ENCODE results near the gene NXNL2.

Gene NXNL2

GRCh38 chr9:88572684-88573083 is 37.7 kb downstream of the NXNL2 start:
- ATAC-seq (replicated peaks; ENCODE audit: extremely low read depth, poor library complexity, severe bottlenecking): no peak
- H3K27me3 Mint-ChIP-seq: peaks cover 28% of the 10 kb centered on the region
- no peaks in the 10 kb centered on the region for H3K9me3 Mint-ChIP-seq
- H3K4me1 Mint-ChIP-seq: no peaks in the 10 kb centered on the region
- no peak overlapping the region for H3K4me3 Mint-ChIP-seq
- no peaks in the 10 kb centered on the region for H3K36me3 Mint-ChIP-seq (ENCODE audit: insufficient read depth)
- no peak overlapping the region for H3K27ac Mint-ChIP-seq (ENCODE audit: low read depth)
- DNase-seq (ENCODE audit: low spot score in 2 of 2): no peak

GRCh38 chr9:88574953-88575352 is 40.0 kb downstream of the NXNL2 start:
- Mint-ChIP-seq H3K36me3 (ENCODE audit: insufficient read depth) (peaks cover 3% of the 10 kb centered on the region), H3K4me3 (no peak overlapping the region), H3K27ac (ENCODE audit: low read depth) (no peak overlapping the region), H3K27me3 (peaks cover 28% of the 10 kb centered on the region), H3K9me3 (no peaks in the 10 kb centered on the region), H3K4me1 (peaks cover 5% of the 10 kb centered on the region)
- no peak for ATAC-seq (replicated peaks; ENCODE audit: extremely low read depth, poor library complexity, severe bottlenecking)
- DNase-seq (ENCODE audit: low spot score in 2 of 2): no peak

- no peak for DNase-seq (ENCODE audit: low spot score in 2 of 2)
- no peaks in the 10 kb centered on the region for H3K9me3 Mint-ChIP-seq
- peaks cover 3% of the 10 kb centered on the region for H3K36me3 Mint-ChIP-seq (ENCODE audit: insufficient read depth)
- no peak for ATAC-seq (replicated peaks; ENCODE audit: extremely low read depth, poor library complexity, severe bottlenecking)
- peaks cover 5% of the 10 kb centered on the region for H3K4me1 Mint-ChIP-seq
- H3K27me3 Mint-ChIP-seq: peaks cover 28% of the 10 kb centered on the region
- no peak overlapping the region for H3K4me3 Mint-ChIP-seq
- no peak overlapping the region for H3K27ac Mint-ChIP-seq (ENCODE audit: low read depth)
Observed at GRCh38 chr9:88577256-88578120, 42.5 kb downstream of the NXNL2 start.

GRCh38 chr9:88578121-88579049 is 43.4 kb downstream of the NXNL2 start:
- ATAC-seq (replicated peaks; ENCODE audit: extremely low read depth, poor library complexity, severe bottlenecking) (no peak), DNase-seq (ENCODE audit: low spot score in 2 of 2) (peak; percentile 26 to 59)
- H3K27me3 Mint-ChIP-seq: peaks cover 30% of the 10 kb centered on the region
- peaks cover 5% of the 10 kb centered on the region for H3K4me1 Mint-ChIP-seq
- H3K9me3 Mint-ChIP-seq: no peaks in the 10 kb centered on the region
- no peak overlapping the region for H3K27ac Mint-ChIP-seq (ENCODE audit: low read depth)
- no peak overlapping the region for H3K4me3 Mint-ChIP-seq
- H3K36me3 Mint-ChIP-seq (ENCODE audit: insufficient read depth): peaks cover 3% of the 10 kb centered on the region

GRCh38 chr9:88579050-88579715 is 44.2 kb downstream of the NXNL2 start:
- H3K9me3 Mint-ChIP-seq: no peaks in the 10 kb centered on the region
- no peak overlapping the region for H3K4me3 Mint-ChIP-seq
- DNase-seq (ENCODE audit: low spot score in 2 of 2) (no peak), ATAC-seq (replicated peaks; ENCODE audit: extremely low read depth, poor library complexity, severe bottlenecking) (no peak)
- H3K27me3 Mint-ChIP-seq: peaks cover 30% of the 10 kb centered on the region
- no peak overlapping the region for H3K27ac Mint-ChIP-seq (ENCODE audit: low read depth)
- H3K4me1 Mint-ChIP-seq: peaks cover 5% of the 10 kb centered on the region
- peaks cover 3% of the 10 kb centered on the region for H3K36me3 Mint-ChIP-seq (ENCODE audit: insufficient read depth)

- ATAC-seq (replicated peaks; ENCODE audit: extremely low read depth, poor library complexity, severe bottlenecking): no peak
- H3K9me3 Mint-ChIP-seq: no peaks in the 10 kb centered on the region
- H3K27ac Mint-ChIP-seq (ENCODE audit: low read depth): no peak overlapping the region
- H3K4me3 Mint-ChIP-seq: no peak overlapping the region
- peaks cover 3% of the 10 kb centered on the region for H3K36me3 Mint-ChIP-seq (ENCODE audit: insufficient read depth)
- no peak for DNase-seq (ENCODE audit: low spot score in 2 of 2)
- peaks cover 5% of the 10 kb centered on the region for H3K4me1 Mint-ChIP-seq
- H3K27me3 Mint-ChIP-seq: peaks cover 20% of the 10 kb centered on the region
Observed at GRCh38 chr9:88580961-88581360, 46.0 kb downstream of the NXNL2 start.

- peaks cover 2% of the 10 kb centered on the region for H3K36me3 Mint-ChIP-seq (ENCODE audit: insufficient read depth)
- H3K4me1 Mint-ChIP-seq: no peaks in the 10 kb centered on the region
- H3K27me3 Mint-ChIP-seq: peaks cover 20% of the 10 kb centered on the region
- H3K4me3 Mint-ChIP-seq: no peak overlapping the region
- no peak for ATAC-seq (replicated peaks; ENCODE audit: extremely low read depth, poor library complexity, severe bottlenecking)
- no peaks in the 10 kb centered on the region for H3K9me3 Mint-ChIP-seq
- no peak overlapping the region for H3K27ac Mint-ChIP-seq (ENCODE audit: low read depth)
- no peak for DNase-seq (ENCODE audit: low spot score in 2 of 2)
Observed at GRCh38 chr9:88583901-88584596, 49.1 kb downstream of the NXNL2 start.

- Mint-ChIP-seq H3K36me3 (ENCODE audit: insufficient read depth) (peaks cover 2% of the 10 kb centered on the region), H3K9me3 (no peaks in the 10 kb centered on the region), H3K27ac (ENCODE audit: low read depth) (no peak overlapping the region), H3K27me3 (peaks cover 20% of the 10 kb centered on the region), H3K4me3 (no peak overlapping the region), H3K4me1 (no peaks in the 10 kb centered on the region)
- no peak for ATAC-seq (replicated peaks; ENCODE audit: extremely low read depth, poor library complexity, severe bottlenecking)
- no peak for DNase-seq (ENCODE audit: low spot score in 2 of 2)
Observed at GRCh38 chr9:88585426-88585825, 50.4 kb downstream of the NXNL2 start.

- ATAC-seq (replicated peaks; ENCODE audit: extremely low read depth, poor library complexity, severe bottlenecking): no peak
- Mint-ChIP-seq H3K27ac (ENCODE audit: low read depth) (no peak overlapping the region), H3K9me3 (no peaks in the 10 kb centered on the region), H3K4me1 (no peaks in the 10 kb centered on the region), H3K27me3 (peaks cover 20% of the 10 kb centered on the region), H3K4me3 (no peak overlapping the region), H3K36me3 (ENCODE audit: insufficient read depth) (peaks cover 2% of the 10 kb centered on the region)
- DNase-seq (ENCODE audit: low spot score in 2 of 2): no peak
Observed at GRCh38 chr9:88586452-88586851, 51.5 kb downstream of the NXNL2 start.

GRCh38 chr9:88587182-88587581 is 52.2 kb downstream of the NXNL2 start:
- Mint-ChIP-seq H3K27me3 (peaks cover 21% of the 10 kb centered on the region), H3K36me3 (ENCODE audit: insufficient read depth) (peaks cover 2% of the 10 kb centered on the region), H3K4me1 (no peaks in the 10 kb centered on the region), H3K4me3 (no peak overlapping the region), H3K27ac (ENCODE audit: low read depth) (no peak overlapping the region), H3K9me3 (no peaks in the 10 kb centered on the region)
- DNase-seq (ENCODE audit: low spot score in 2 of 2) (no peak), ATAC-seq (replicated peaks; ENCODE audit: extremely low read depth, poor library complexity, severe bottlenecking) (no peak)

GRCh38 chr9:88587885-88588649 is 53.1 kb downstream of the NXNL2 start:
- ATAC-seq (replicated peaks; ENCODE audit: extremely low read depth, poor library complexity, severe bottlenecking) (no peak), DNase-seq (ENCODE audit: low spot score in 2 of 2) (no peak)
- Mint-ChIP-seq H3K27me3 (peaks cover 26% of the 10 kb centered on the region), H3K4me3 (no peak overlapping the region), H3K4me1 (no peaks in the 10 kb centered on the region), H3K36me3 (ENCODE audit: insufficient read depth) (peaks cover 2% of the 10 kb centered on the region), H3K27ac (ENCODE audit: low read depth) (no peak overlapping the region), H3K9me3 (no peaks in the 10 kb centered on the region)

Data from central memory CD8-positive, alpha-beta T cell (primary cell).